WTC11 (cell line): ENCODE measurements around the gene OMA1.

Source experiments
- ATF3 ChIP-seq: sonication (generic); formaldehyde crosslinking; conservative IDR thresholded peaks from 2 replicates; pipeline ENCODE4 v1.8.1; 2022; ENCODE audit warnings: mild to moderate bottlenecking, missing genetic modification reagents
- FOXP1 ChIP-seq: sonication (generic); formaldehyde crosslinking; IDR thresholded peaks from 2 replicates; pipeline ENCODE4 v1.8.0; 2022; ENCODE audit warnings: missing genetic modification reagents, mild to moderate bottlenecking, moderate library complexity, borderline replicate concordance
- NR2C2 ChIP-seq: sonication (generic); formaldehyde crosslinking; IDR thresholded peaks from 2 replicates; pipeline ENCODE4 v1.8.0; 2022; ENCODE audit warnings: mild to moderate bottlenecking, missing genetic modification reagents
- ZSCAN18 ChIP-seq: fragments of 250-450 bp; sonication (Bioruptor Pico); IDR thresholded peaks from 2 replicates; pipeline ENCODE4 v2.1.2; 2022; ENCODE audit warnings: mild to moderate bottlenecking, moderate library complexity
- TF ChIP-seq, protein P1 (sequence below): fragments of 200-600 bp; IDR thresholded peaks from 2 replicates; pipeline ENCODE4 v1.8.0; 2022; ENCODE audit warnings: antibody characterized with exemption

DNA sequence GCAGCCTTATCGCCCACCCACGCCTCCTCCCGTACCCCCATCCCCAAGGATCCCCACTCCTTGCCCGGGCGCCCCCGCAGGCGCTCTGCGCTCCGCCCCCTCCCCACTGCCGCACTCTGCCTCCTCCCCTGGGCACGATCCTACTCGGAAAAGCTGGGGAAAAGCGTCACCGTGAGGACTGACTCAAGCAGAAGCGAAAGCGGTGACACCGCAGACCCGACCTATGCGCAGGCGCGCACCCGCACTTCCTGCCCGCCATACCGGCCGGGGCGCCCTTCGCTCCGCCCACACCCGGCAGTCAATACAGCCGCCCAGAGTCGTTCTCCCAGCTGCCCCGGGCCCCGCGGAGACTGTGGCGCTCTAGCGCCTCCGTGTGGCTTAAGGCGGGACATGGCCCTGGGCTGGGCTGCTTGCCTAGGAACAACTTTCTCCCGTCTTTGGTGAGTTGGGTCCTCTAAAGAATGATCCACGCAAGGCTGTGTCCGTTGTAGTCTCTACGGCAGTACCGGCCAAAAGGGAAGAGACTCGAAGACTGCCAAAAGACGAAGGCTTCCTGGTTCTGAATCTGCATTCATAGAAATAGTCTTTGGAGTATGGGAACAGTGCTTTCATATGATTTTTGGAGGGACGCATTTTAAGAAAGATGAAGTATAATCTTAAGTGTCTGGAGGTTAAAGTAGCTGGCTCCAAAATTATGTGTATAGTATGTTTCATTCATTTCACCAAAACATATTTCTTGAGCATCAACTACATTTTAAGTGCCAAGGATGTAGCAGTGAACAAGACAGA is at the start of gene OMA1:
- TF ChIP-seq ATF3 (no peak), NR2C2 (no peak), ZSCAN18 (no peak), FOXP1 (CRISPR knock-in tag) (no peak; the same call in 1 of the 2 replicates)
- TF ChIP-seq, protein P1, sequence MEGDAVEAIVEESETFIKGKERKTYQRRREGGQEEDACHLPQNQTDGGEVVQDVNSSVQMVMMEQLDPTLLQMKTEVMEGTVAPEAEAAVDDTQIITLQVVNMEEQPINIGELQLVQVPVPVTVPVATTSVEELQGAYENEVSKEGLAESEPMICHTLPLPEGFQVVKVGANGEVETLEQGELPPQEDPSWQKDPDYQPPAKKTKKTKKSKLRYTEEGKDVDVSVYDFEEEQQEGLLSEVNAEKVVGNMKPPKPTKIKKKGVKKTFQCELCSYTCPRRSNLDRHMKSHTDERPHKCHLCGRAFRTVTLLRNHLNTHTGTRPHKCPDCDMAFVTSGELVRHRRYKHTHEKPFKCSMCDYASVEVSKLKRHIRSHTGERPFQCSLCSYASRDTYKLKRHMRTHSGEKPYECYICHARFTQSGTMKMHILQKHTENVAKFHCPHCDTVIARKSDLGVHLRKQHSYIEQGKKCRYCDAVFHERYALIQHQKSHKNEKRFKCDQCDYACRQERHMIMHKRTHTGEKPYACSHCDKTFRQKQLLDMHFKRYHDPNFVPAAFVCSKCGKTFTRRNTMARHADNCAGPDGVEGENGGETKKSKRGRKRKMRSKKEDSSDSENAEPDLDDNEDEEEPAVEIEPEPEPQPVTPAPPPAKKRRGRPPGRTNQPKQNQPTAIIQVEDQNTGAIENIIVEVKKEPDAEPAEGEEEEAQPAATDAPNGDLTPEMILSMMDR, result peak; percentile 90
